Measurements from ENCODE around the gene ADAM10. TPM values are rescaled to one million over a fixed set of nuclear protein-coding genes. Genes with fewer than 3 reads are reported as not detected.

Gene ADAM10
- total and polyA plus RNA-seq, 2 of the 8 experiments (the other 6 are each of a cell fraction or from before 2014, with no cell fraction given): 46.5 to 163 TPM

- H3K18ac ChIP-seq (ENCODE audit: extremely low read depth, low read length): no peak overlapping the region
- no peak overlapping the region for H3K9ac ChIP-seq (replicated peaks in 1 of 4; ENCODE audit: extremely low read depth in 1 of 4, low read depth in 3 of 4, low read length in 3 of 4)
- 89% methylated on average over 3 of the region's 3 CpGs; no CpG with 5 or more reads in 1 of the 2 experiments for WGBS, 2 experiments (ENCODE audit: extremely low coverage in 1 of 2, insufficient coverage in 1 of 2, insufficient read length in 1 of 2, insufficient replicate concordance in 2 of 2, low coverage in 1 of 2, low lambda C conversion rate in 2 of 2, missing lambda C conversion rate in 1 of 2)
- H2BK20ac ChIP-seq (ENCODE audit: low read length): no peak overlapping the region
- H2BK12ac ChIP-seq (ENCODE audit: low read depth, low read length): no peak overlapping the region
- H3K4me3 ChIP-seq (ENCODE audit: extremely low read depth in 1 of 4, insufficient read depth in 2 of 4, low read depth in 3 of 4, low read length in 4 of 4): no peak overlapping the region
- H2AFZ ChIP-seq (ENCODE audit: low read length): no peak overlapping the region
- no peaks in the 10 kb centered on the region for H3K27me3 ChIP-seq (replicated peaks in 1 of 4; ENCODE audit: control insufficient read depth in 3 of 4, extremely low read depth in 1 of 4, insufficient read depth in 3 of 4, low read length in 3 of 4)
- no peak overlapping the region for H3K23ac ChIP-seq (ENCODE audit: insufficient read length)
- H2AK5ac ChIP-seq (ENCODE audit: low read depth, low read length): no peak overlapping the region
- ChIA-PET POLR2A (ENCODE audit: partially characterized antibody) (no interaction called here), CTCF (ENCODE audit: partially characterized antibody) (no interaction called here)
- no peaks in the 10 kb centered on the region for H3K23me2 ChIP-seq (ENCODE audit: low read depth, low read length)
- no peak overlapping the region for H3K4me2 ChIP-seq (ENCODE audit: insufficient read depth in 1 of 2, low read depth in 2 of 2, low read length in 2 of 2)
- H3K4ac ChIP-seq (replicated peaks; ENCODE audit: insufficient read length, low read depth, low read length): no peak overlapping the region
- no peak overlapping the region for H4K91ac ChIP-seq (replicated peaks; ENCODE audit: insufficient read length, low read length)
- H4K20me1 ChIP-seq (replicated peaks in 1 of 2; ENCODE audit: control insufficient read depth in 1 of 2, insufficient read depth in 2 of 2, low read length in 2 of 2): no peaks in the 10 kb centered on the region
- H3K79me1 ChIP-seq (ENCODE audit: low read depth, low read length): no peaks in the 10 kb centered on the region
- H3K14ac ChIP-seq (ENCODE audit: insufficient read length): no peak overlapping the region
- no peak overlapping the region for H4K5ac ChIP-seq (ENCODE audit: insufficient read length, low read depth, low read length)
- H3K36me3 ChIP-seq (ENCODE audit: control insufficient read depth in 2 of 4, insufficient read depth in 4 of 4, low read length in 3 of 4): no peaks in the 10 kb centered on the region
- H3K9me3 ChIP-seq (ENCODE audit: insufficient read depth in 2 of 2, low read depth in 1 of 2, low read length in 1 of 2): peaks cover 0 to 2% of the 10 kb centered on the region in 2 experiments; a peak in 1 of 4 replicates
- no peak for DNase-seq (ENCODE audit: low read depth in 1 of 2, low spot score in 2 of 2)
- no peaks in the 10 kb centered on the region for H3K4me1 ChIP-seq (replicated peaks in 1 of 4; ENCODE audit: control insufficient read depth in 3 of 4, insufficient read depth in 4 of 4, low read length in 3 of 4)
- no peak overlapping the region for H4K8ac ChIP-seq (ENCODE audit: extremely low read depth, insufficient read depth, low read length)
- H3K79me2 ChIP-seq (ENCODE audit: control insufficient read depth in 1 of 2, insufficient read depth in 2 of 2, low read length in 2 of 2): no peaks in the 10 kb centered on the region
- FAIRE-seq: no peak
- H2BK120ac ChIP-seq (replicated peaks; ENCODE audit: low read depth, low read length): no peak overlapping the region
- no peak overlapping the region for H2BK15ac ChIP-seq (ENCODE audit: low read length)
- H3K27ac ChIP-seq (ENCODE audit: low read depth, low read length): no peak overlapping the region
- no peak overlapping the region for H3K56ac ChIP-seq (replicated peaks; ENCODE audit: insufficient read length, low read depth, low read length)
- H2BK5ac ChIP-seq (ENCODE audit: low read depth, low read length): no peak overlapping the region
- TF ChIP-seq CHD1 (IDR thresholded peaks at IDR 0.05; ENCODE audit: low read depth, low read length): no peak
- no peak for TF ChIP-seq RAD21 (IDR thresholded peaks at IDR 0.05 in 1 of 2, conservative IDR thresholded peaks at IDR 0.05 in 1 of 2; ENCODE audit: low read depth in 2 of 2, low read length in 2 of 2)
- no peak for TF ChIP-seq NANOG (IDR thresholded peaks at IDR 0.05; ENCODE audit: insufficient read depth, low read depth, low read length, poor library complexity, severe bottlenecking)
- TF ChIP-seq ASH2L (IDR thresholded peaks at IDR 0.05; ENCODE audit: low read length): no peak
- TF ChIP-seq YY1 (IDR thresholded peaks at IDR 0.05; ENCODE audit: low read depth, low read length): no peak
- TF ChIP-seq FOSL1 (IDR thresholded peaks at IDR 0.05; ENCODE audit: insufficient read depth, low read depth, low read length): no peak
- TF ChIP-seq TAF7 (optimal IDR thresholded peaks at IDR 0.05; ENCODE audit: borderline replicate concordance, low read depth, low read length): no peak
- TF ChIP-seq KDM4A (IDR thresholded peaks at IDR 0.05; ENCODE audit: low read depth, low read length, severe bottlenecking): no peak
- TF ChIP-seq CBX8 (IDR thresholded peaks at IDR 0.05; ENCODE audit: borderline replicate concordance, low read depth, low read length): no peak
- TF ChIP-seq JUN (IDR thresholded peaks at IDR 0.05; ENCODE audit: low read depth, low read length): no peak
- no peak for TF ChIP-seq SUZ12 (IDR thresholded peaks at IDR 0.05; ENCODE audit: low read length)
- no peak for TF ChIP-seq CTCF (IDR thresholded peaks at IDR 0.05; ENCODE audit: control extremely low read depth in 1 of 3, insufficient read depth in 1 of 3, low read depth in 1 of 3, low read length in 3 of 3)
Observed at GRCh38 chr15:58582160-58582559, 167.3 kb downstream of the ADAM10 start.

Measured in H1 (cell line).